Bronchial epithelial cell (primary cell): ENCODE data around the gene SLC4A2. TPM values are rescaled to one million over a fixed set of nuclear protein-coding genes. Genes with fewer than 3 reads are reported as not detected.

Experiments
- DNase-seq: peaks from one replicate; pipeline ENCODE4 v3.0.0-alpha.2; 2010; ENCODE audit warnings: low read depth
- FAIRE-seq: peaks from 2 replicates; lab custom pipeline; 2011; peaks lifted over from hg19 to GRCh38; lab: Jason Lieb, UNC
- H3K27me3 ChIP-seq: 2 replicates; pipeline ENCODE4 v1.5.1; 2011; ENCODE audit warnings: low read length; ENCODE audit not compliant: control insufficient read depth, insufficient read depth
- H3K36me3 ChIP-seq: 2 replicates; pipeline ENCODE4 v1.5.1; 2011; ENCODE audit warnings: low read length; ENCODE audit not compliant: control insufficient read depth, insufficient read depth
- H3K4me3 ChIP-seq: 2 replicates; pipeline ENCODE4 v1.5.1; 2011; ENCODE audit warnings: mild to moderate bottlenecking, low read depth, low read length, control low read depth
- CTCF ChIP-seq: IDR thresholded peaks from 2 replicates; pipeline ENCODE4 v1.5.1; 2011; ENCODE audit warnings: mild to moderate bottlenecking, moderate library complexity, low read length, control low read depth, inconsistent platforms; ENCODE audit not compliant: insufficient read depth, severe bottlenecking
- total RNA-seq: library from RNA; depleted of rRNA; stranded (reverse); fragments of >200 nt; gene quantifications from 2 replicates; pipeline ENCODE4 v1.2.1, GENCODE V29; 2014

SLC4A2 gene
- total RNA-seq, 1 donor from 2014 or later, result 33.2 TPM

- no peak for FAIRE-seq
- peak; percentile 57 for TF ChIP-seq CTCF
- peak overlapping the region; percentile 74 for H3K4me3 ChIP-seq
- no peak for DNase-seq
- H3K27me3 ChIP-seq, result no peaks in the 10 kb centered on the region
- peaks cover 1% of the 10 kb centered on the region for H3K36me3 ChIP-seq
These were observed 28.0 kb downstream of the SLC4A2 start for GRCh38 chr7:151087245-151088018.

- no peak for DNase-seq
- no peak for FAIRE-seq
- no peak for TF ChIP-seq CTCF
- Histone ChIP-seq H3K27me3 (no peaks in the 10 kb centered on the region), H3K36me3 (peaks cover 1% of the 10 kb centered on the region), H3K4me3 (peak overlapping the region; percentile 74)
These were observed 28.8 kb downstream of the SLC4A2 start for GRCh38 chr7:151088019-151088855.

- peak; percentile 44 for DNase-seq
These were observed 29.7 kb downstream of the SLC4A2 start for GRCh38 chr7:151088856-151089699.

DNA sequence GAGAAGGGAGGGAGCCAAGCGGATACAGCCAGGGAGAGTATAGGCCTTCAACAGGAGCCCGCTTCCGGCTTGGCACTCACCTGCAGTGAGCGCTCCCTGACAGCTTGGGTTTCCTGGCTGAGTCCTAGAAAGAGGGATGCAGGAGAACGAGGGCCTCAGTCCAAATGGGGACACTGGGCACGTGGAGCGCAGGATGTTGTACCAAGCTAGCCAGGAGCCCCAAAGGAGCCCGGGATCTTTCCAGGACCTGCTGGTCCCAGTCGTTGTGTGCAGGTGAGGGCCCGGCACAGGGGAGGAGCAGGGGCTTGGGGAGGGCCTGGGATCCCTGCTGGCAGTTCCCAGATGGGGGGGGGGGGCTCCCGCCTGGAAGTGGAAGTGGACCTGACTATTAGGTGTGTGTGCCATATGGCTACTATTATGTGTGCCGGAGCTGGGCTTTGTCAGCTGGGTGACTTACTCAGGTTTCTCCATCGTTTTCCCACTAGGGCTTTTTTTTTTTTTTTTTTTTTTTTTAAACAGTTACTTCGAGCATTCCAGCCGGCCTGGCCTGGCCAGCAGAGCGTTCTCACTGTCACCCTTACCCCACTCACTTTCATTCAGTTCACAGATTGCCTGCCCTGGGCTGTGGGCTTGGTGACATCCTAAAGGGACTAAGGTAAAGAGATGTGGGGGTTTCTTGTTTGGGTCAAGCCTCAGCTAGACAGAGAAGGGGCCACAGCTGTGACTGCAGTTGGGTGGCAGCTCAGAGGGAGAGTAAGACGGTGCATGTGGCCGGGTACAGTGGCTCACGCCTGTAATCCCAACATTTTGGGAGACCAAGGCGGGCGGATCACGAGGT, 30.7 kb downstream of the SLC4A2 start:
- TF ChIP-seq CTCF, result no peak
- no peak overlapping the region for H3K4me3 ChIP-seq
- peaks cover 2% of the 10 kb centered on the region for H3K36me3 ChIP-seq
- no peak for FAIRE-seq
- DNase-seq, result no peak
- no peaks in the 10 kb centered on the region for H3K27me3 ChIP-seq

More at GRCh38 chr7:151088856-151089699, 29.7 kb downstream of the SLC4A2 start:
- Histone ChIP-seq H3K27me3 (no peaks in the 10 kb centered on the region), H3K36me3 (peaks cover 2% of the 10 kb centered on the region), H3K4me3 (peak overlapping the region; percentile 2)
- no peak for TF ChIP-seq CTCF
- FAIRE-seq, result no peak

DNA sequence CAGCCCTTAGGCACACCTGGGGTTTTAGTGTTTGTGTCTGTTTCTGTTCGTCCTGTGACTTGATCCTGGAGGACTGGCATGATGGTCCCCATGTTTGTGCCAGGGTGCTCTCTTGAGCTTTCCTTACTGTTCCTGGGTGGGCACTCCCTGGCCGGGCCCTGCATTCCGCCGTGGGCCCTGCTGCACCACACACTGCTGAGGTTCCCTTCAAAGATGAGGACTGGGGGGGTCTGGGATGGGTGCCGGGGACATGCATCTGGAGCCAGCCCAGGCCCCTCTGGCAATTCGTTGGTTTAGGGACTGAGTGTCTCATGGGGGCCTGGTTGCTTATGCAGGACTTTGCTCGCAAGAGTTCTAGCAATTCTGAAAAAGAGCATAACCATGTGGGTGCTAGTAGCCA, 31.6 kb downstream of the SLC4A2 start:
- no peak for TF ChIP-seq CTCF

More for the DNA sequence above, 31.6 kb downstream of the SLC4A2 start:
- no peak for FAIRE-seq
- H3K4me3 ChIP-seq, result no peak overlapping the region
- no peak for DNase-seq
- H3K27me3 ChIP-seq, result no peaks in the 10 kb centered on the region
- H3K36me3 ChIP-seq, result peaks cover 2% of the 10 kb centered on the region
